GM19455 (cell line): ENCODE results near the gene PACS2.
A peak's percentile ranks its signal among the peaks of the same experiment; 100 is the strongest.
"Not testable (repeated sequence)": the region's sequence is repeated elsewhere in the genome, so short reads cannot be mapped to it uniquely, and the experiment has no call there.

ENCODE experiments used
- ATAC-seq: cut with Tn5 transposase; IDR thresholded peaks from one replicate; pipeline ENCODE4 v1.9.1; 2021; ENCODE audit not compliant: unreplicated experiment

PACS2 gene

DNA sequence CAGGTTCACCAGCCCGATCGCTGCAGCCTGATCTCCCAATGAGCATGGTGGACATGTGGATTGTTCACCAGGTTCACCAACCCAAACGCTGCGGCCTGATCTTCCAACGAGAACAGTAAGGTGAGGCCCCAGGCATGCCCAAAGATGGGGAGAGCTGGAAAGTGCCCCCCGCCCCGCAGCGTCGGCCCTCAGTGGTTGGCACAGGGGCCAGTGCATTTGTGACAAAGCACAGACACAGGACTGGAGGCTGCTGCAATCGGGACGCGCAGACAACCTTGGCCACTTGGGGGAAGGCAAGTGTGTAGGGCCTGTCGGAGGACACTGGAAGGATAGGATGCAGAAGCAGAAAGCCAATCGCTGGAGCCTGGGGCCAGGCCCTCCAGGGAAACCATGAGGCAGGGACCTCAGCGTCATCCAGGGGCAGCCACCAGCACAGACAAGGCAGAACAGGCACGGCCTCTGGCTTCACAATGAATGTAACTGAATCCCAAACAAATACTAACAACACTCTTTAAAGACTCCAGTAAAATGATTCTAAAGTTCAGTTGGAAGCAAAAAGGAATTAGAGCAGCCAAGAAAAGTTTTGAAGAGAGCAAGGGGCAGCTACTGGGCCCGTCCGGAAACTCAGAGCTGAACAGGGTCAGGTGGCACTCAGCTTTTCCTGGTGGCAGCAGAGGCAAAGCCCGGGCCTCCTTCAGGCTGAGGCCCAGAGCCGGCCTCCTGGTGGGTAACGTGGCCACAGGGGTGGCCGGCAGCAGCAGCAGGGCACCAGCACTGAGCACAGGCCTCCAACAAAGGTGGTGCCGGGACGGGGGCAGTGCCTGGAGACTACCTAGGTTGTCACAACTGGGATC is 27.1 kb upstream of the PACS2 start:
- no peak for ATAC-seq

DNA sequence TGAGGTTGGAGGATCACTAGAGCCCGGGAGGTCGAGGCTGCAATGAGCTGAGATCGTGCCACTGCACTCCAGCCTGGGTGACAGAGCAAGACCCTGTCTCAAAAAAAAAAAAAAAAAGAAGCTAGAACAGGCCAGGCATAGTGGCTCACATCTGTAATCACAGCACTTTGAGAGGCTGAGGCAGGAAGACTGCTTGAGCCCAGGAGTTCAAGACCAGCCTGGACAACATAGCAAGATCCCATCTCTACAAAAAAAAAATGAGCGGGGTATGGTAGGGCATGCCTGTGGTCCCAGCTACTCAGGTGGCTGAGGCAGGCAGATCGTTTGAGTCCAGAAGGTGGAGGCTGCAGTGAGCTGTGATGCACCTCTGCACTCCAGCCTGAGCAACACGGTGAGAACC is 25.6 kb upstream of the PACS2 start:
- ATAC-seq: not testable (repeated sequence)

DNA sequence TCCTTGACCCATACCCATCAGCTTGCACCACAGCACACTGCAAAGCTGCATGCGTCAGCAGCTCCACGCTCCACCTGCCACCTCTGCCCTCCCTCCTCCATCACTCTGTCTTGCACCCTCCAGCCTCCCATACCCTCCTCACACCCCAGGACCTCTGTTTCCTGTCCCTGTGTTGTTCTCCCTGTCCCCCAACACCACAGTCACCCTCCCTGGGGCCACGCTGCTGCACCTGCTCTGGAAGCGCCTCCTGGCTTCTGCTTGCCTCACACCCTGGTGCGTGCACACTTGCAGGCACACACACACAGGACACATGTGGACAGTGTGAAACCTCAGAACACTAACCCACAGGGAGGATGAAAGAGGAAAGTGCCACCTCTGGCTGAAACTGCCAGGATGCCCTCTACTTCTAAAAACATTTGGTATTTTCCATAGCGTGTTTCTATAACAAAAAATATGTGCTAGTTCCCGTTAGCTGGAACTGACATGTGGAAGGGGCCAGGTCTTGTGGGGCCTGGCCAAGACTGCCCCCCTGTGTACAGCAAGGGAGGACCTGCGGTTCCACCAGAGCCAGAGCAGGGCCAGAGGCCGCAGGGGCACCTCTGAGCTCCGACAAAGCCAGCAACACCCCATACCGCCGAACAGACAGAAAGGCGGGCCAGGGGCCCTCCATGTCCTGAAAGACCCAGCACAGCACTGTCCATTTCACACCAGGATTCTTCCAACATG is 23.8 kb upstream of the PACS2 start:
- ATAC-seq: no peak

DNA sequence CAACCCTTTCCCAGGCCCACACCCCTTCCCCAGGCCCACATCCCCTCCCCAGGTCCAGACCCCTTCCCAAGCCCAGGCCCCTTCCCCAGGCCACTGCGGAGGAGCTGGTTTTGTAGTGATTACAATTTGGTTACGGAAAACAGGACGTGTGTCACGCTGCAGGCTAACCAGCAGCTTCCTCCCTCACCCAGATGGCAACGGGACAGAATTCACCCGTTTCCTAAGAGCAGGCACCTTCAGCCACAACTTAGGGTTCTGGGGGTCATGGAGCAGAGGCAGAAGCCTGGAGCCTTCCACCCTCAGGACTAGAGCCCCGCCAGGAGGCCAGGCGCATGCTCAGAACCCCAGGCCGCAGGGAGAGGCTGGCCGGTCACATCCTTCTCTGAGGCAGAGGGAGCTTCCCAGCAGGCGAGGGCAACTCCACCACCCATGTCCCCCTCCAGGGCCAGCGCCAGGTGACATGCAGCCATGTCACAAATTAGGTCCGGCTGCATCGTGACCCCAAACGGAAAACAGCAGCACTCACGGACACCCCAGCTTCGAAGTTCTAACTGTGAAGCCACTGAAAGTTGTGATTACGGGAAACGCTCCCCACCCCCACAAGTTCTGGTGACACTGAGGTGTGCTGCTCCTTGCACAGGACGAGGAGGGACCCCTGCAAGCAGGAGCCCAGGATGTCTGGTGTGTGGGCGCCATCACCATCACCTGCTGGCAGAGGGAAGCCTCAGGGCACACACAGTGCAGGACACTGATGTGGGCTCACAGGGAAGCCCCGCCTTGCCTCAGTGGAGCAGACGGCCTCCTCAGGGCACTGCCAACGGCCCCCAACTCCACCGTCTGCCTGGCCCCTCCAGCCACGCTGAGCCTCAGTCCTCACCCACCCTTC is 21.5 kb upstream of the PACS2 start:
- no peak for ATAC-seq

DNA sequence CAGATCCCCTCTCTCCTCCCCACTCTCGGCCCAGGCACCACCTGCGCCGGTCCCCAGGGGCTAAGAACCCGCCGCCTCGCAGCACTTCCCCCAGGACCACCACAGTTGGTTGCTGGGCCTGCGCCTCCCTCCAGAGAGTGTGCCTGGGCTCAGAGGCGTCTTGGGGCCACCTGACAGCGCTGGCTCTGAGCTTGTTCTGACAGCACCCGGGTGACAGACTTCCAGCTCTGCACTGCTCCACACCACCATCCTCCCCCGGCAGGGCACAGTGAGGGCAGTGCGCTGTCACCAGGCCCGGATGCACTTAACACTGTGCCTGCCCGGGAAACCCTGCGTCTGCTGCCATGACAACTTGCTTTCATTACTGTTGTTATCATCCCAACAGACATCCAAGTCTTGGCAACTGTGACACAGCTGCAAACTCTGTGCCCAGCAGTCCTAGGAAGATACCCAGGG is 20.4 kb upstream of the PACS2 start:
- ATAC-seq: no peak

DNA sequence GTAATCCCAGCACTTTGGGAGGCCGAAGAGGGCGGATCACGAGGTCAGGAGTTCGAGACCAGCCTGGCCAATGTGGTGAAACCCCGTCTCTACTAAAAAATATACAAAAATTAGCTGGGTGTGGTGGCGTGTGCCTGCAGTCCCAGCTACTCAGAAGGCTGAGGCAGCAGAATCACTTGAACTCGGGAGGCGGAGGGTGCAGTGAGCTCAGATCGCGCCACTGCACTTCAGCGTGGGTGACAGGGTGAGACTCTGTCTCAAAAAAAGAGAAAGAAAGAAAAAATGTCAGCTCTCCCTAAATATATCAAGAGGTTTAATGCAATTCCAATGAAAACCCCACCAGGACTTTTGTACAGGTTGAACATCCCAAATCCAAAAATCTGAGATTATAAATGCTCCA is 17.2 kb upstream of the PACS2 start:
- not testable (repeated sequence) for ATAC-seq

DNA sequence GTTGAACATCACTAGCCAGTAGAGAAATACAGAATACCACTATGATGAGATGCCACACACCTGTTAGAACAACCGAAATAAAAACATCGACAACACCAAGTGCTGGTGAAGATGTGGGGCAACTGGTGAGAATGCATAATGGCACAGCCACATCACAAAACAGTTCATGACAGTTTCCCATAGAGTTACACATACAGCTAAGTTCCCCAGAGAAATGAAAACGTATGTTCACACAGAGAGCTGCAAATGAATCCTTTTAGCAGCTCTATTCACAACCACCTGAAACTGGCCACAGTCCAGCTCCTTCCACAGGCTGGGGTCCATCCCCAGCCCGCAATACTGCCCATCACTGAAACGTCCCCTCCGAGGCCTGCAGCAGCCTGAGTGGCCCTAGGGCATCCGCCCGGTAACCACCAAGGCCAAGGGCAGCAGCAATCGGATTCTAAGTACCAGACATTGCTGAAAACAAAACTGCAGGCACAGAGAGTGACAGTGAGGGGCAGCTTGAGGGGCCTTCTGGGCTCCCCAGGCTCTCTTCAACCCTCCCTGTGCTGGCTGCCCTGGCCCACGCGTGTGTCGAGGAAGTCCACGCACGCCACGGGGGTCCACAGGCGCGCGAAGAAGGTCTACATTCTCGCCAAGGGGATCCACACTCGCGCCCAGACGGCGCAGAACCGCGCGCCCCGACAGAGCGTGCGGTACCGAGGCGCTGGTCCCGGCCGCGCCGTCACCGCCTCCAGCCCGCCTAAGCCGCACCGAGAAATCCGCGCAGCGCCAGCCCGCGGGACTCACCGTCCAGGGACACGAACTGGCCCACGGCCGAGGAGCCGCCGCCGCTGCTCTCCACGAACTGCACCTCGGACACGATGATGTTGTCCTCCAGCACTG is 14.7 kb upstream of the PACS2 start:
- ATAC-seq: peak; percentile 18

DNA sequence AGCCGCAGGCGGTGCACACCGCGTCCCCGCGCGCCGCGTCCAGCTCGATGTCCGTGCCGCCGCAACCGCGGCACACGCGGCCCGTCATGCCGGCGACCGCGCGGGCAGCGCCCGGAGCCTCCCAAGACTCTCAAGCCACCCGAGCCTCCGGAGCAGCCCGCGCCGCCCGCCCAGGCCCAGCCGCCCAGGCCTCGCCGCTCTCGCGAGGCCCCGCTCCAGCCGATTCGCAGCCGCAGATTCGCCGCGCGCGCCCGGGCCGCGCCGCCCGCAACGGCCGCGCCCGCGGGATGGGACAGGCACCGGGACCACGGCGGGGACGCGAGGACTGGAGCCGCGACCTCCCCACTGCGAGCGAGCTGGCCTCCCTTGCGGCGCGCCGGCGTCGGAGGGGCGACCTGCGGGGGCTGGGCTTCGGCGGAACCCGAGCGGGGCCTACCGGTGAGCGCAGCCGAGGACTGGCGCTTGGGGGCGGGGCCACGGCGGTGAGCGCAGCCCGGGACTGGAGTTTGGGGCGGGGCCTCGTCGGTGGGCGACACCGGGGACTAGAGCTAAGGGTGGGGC is 13.9 kb upstream of the PACS2 start, which contains the start of gene BRF1:
Gene BRF1, minus strand, starts transcription at position 460 of the 561 bp plus-strand sequence. Its CDS starts 372 bp downstream, at position 88.
- peak; percentile 83 for ATAC-seq

DNA sequence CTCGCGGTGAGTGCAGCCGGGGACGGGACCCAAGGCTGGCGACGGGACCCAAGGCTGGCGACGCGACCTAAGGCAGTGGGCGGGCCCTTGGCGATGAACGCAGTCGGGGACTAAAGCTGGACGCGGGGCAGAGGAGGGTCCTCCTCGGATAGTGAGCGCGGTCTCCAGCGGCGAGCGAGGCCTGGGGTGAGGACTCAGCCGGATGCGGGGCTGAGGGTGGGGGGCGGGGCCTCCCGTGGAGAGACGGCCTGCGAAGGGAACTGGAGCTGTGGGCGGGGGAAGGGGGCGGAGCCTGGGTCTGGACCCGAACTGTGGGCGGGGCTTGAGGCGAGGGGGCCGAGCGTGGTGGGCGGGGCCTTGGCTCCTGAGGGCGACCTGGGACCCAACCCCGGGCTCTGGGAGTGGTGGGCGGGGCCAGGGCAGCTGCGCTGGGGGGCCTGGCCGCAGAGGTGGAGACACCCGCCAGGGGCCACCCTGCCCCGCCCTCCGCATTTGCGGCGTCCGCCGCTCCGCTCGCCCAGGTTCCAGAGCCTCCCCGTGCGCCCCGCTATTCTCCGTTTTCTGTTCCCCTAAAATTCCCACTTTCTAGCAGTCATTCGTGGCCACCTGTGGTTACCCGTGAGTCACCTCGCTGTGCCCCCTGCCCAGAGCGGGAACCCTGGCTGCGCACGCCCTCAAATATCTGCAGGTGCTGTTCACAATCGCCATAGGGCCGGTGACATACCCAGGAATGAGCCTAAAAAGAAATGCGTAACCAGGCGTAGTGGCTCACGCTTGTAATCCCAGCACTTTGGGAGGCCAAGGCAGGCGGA is 13.2 kb upstream of the PACS2 start:
- ATAC-seq: peak; percentile 51

DNA sequence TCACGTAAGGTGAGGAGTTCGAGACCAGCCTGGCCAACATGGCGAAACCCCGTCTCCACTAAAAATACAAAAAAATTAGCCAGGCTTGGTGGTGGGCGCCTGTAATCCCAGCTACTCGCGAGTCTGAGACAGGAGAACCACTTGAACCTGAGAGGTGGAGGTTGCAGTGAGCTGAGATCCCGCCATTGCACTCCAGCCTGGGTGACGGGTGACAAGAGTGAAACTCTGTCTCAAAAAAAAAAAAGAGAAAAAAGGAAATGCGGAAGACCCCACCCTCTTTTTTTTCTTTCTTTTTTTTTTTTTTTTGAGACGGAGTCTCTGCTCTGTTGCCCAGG is 12.7 kb upstream of the PACS2 start:
- ATAC-seq: not testable (repeated sequence)

DNA sequence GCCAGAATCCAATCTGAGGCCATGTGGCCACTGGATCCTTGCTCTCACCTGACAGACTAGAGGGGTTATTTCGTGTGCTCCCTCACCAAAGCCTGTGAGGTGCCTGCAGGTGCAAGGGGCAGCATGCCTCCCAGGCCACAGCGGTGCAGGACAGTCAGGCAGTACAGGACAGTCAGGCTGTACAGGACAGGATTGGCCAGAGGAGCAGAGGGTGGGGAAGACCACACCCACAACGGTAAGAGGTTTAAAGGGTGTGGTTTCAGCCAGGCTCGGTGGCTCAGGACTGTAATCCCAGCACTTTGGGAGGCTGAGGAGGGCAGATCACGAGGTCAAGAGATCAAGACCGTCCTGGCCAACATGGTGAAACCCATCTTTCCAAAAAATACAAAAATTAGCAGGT is 10.6 kb upstream of the PACS2 start:
- ATAC-seq: no peak

DNA sequence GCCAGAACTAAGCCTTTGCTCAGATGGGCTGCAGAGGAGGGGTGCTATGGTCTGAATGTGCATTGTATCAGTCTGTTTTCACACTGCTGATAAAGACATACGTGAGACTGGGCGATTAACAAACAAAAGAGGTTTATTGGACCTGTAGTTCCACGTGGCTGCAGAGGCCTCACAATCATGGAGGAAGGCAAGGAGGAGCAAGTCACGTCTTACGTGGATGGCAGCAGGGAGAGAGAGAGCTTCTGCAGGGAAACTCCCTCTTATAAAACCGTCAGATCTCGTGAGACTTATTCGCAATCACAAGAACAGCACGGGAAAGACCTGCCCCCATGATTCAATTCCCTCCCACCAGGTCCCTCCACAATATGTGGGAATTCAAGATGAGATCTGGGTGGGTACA is 10.0 kb upstream of the PACS2 start:
- no peak for ATAC-seq

DNA sequence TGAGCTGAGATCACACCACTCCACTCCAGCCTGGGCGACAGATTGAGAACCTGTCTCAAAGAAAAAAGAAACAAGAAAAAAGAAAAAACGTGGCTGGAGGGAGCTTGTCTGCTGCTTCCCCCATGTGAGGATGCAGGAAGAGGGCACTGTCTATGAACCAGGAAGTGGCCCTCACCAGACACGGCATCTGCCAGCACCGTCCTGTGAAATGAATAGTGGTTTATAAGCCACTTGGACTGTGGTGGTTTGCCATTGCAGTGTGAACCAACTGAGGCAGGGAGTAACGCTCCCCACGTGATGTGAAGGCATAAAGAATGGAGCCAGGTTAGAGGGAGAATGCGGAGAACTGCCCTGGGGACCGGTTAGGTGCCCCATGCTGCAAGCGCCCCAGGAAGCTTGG is 9.2 kb upstream of the PACS2 start:
- no peak for ATAC-seq

DNA sequence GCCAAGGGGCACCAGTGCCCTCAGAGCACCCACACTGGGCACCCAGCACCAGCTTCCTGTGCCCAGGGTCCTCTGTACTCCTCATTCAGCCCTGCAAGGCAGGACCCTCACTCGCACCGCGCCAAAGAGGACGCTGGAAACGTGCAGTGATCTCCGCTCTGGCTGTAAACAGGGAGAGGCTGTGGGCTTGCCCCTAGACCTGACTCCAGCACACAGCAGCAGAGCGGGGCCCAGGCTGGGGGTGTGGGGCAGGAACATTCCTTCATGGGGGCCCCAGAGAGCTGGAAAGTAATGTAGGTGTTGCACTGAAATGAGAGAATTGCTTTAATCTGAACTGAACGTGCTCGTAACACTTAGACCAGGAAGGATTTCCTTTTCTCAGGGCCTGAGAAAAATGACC is 8.8 kb upstream of the PACS2 start:
- no peak for ATAC-seq

DNA sequence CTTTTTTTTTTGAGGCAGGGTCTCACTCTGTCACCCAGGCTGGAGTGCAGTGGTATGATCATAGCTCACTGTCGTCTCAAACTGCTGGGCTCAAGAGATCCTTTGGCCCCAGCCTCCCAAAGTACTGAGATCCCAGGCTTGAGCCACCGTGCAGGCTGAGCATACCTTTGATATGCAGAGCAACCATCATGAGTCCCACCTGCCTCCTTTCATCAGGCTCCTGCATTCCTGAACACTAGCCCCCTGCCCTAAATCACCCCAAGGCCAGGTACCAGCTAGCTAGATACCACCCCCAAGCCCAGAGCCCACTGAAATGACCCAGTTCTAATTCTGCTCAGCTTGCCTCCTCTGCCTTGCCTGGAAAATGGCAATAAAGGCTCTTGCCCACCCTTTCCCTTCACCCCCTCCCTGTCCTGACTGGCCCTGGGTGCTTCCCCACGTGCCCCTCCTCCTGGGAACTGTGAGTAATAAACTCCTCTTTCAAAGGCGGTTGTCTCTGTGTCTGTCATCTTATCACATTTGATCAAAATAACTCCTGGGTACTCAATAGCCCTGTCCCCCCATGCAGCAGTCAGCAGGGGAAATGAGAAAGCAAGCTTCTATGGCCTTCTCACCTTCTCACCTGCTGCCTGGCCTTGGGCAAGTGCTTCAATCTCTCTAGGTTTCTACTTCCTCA is 7.4 kb upstream of the PACS2 start:
- no peak for ATAC-seq

DNA sequence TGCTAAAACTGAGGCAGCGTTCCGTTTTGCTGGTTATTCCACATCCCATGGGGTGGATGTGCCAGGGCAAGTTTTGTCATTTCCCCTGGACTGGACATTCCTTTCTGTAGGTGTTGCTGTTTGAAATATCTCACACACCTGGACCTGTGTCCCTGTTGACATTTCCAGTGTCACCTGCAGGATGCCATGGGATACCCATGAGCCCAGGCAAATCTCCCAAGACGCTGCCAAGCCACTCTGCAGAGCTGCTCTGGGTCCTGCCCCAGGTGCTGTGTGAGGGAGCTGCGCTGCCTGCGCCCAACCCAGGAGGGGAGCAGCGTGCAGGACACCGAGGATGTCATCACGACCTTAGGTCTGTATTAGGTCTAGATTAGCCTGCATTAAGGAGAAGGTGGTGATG is 5.2 kb upstream of the PACS2 start:
- ATAC-seq: no peak

DNA sequence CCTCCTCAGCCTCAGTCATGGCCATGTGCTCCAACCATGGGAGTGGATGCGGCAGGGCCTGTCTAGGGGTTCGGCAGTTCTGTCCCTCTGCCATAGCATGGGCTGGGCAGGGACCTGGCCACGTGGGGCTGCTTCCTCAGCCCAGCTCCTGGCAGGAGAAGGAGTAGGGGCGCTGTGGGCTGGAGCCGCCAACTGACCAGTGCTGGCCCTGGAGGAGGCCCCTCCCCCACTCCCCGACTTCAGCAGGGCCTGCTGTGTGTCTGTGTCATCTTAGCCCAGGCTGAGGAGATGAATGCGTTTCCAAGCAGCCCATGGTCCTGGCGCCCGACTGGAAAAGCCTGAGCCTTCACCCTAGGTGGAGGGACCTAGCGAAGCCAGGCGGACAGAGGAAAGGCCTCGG is 2.7 kb upstream of the PACS2 start:
- ATAC-seq: no peak

DNA sequence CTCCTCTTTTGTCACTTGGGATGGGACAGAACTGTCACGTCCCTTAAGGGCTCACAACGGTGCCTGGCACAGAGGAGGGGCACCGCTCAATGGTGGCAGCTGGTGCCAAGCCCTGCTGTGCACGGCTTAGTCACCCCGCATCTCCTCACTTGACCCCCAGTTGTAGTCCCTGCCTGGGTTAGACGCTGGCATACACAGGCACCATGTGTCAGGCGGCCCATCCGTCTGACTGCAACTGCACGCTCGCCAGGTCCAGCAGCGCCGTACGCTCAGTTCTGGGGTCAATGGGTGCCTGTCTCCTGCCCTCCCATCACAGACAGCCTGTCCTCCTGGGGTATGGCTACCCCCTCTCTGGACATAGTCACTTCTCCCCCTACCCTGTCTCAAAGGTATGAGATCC is 1.6 kb upstream of the PACS2 start:
- ATAC-seq: no peak
